Fibroblast of the aortic adventitia (primary cell): Measurements from ENCODE around the gene ATG101. TPM values are rescaled to one million over a fixed set of nuclear protein-coding genes. Genes with fewer than 3 reads are reported as not detected.

Experiments
- DNase-seq: peaks from one replicate; pipeline ENCODE4 v3.0.0-alpha.2; 2010; ENCODE audit warnings: low read depth
- H3K4me3 ChIP-seq: 2 replicates; pipeline ENCODE4 v1.5.1; 2011; ENCODE audit warnings: low read depth, mild to moderate bottlenecking, control low read depth, low read length, moderate library complexity
- CTCF ChIP-seq: IDR thresholded peaks from 2 replicates; pipeline ENCODE4 v1.5.1; 2011; ENCODE audit warnings: mild to moderate bottlenecking, low read length, control low read depth, inconsistent platforms; ENCODE audit not compliant: insufficient read depth
- total RNA-seq: library from RNA; depleted of rRNA; stranded (reverse); fragments of >200 nt; gene quantifications from 2 replicates; pipeline ENCODE4 v1.2.3, GENCODE V29; 2012; ENCODE audit warnings: low replicate concordance

The ATG101 gene
- total RNA-seq, 1 donor: 41.1 TPM

- H3K4me3 ChIP-seq: no peak overlapping the region
- no peak for TF ChIP-seq CTCF
- DNase-seq: peak; percentile 53
These were observed 11.0 kb upstream of the ATG101 start for GRCh38 chr12:52058631-52059361.

- no peak for TF ChIP-seq CTCF
- peak; percentile 77 for DNase-seq
These were observed 9.9 kb upstream of the ATG101 start for GRCh38 chr12:52059582-52060497.

GRCh38 chr12:52060498-52061177, 9.1 kb upstream of the ATG101 start:
- peak; percentile 62 for DNase-seq
- no peak for TF ChIP-seq CTCF
- no peak overlapping the region for H3K4me3 ChIP-seq

More at GRCh38 chr12:52059582-52060497, 9.9 kb upstream of the ATG101 start:
- no peak overlapping the region for H3K4me3 ChIP-seq

GRCh38 chr12:52061470-52062166, 8.2 kb upstream of the ATG101 start:
- no peak overlapping the region for H3K4me3 ChIP-seq
- no peak for TF ChIP-seq CTCF
- peak; percentile 37 for DNase-seq

GRCh38 chr12:52062167-52063081, 7.4 kb upstream of the ATG101 start:
- TF ChIP-seq CTCF: no peak
- no peak overlapping the region for H3K4me3 ChIP-seq
- no peak for DNase-seq
